NCI-H2196 treated with DMSO at 0.1 percent for 48 hours (cell line): ENCODE data around the gene WTAP.

Source experiments
- DNase-seq: peaks from one replicate; lab custom pipeline; 2025; ENCODE audit not compliant: unreplicated experiment; lab: John Stamatoyannopoulos, UW

WTAP gene

DNA sequence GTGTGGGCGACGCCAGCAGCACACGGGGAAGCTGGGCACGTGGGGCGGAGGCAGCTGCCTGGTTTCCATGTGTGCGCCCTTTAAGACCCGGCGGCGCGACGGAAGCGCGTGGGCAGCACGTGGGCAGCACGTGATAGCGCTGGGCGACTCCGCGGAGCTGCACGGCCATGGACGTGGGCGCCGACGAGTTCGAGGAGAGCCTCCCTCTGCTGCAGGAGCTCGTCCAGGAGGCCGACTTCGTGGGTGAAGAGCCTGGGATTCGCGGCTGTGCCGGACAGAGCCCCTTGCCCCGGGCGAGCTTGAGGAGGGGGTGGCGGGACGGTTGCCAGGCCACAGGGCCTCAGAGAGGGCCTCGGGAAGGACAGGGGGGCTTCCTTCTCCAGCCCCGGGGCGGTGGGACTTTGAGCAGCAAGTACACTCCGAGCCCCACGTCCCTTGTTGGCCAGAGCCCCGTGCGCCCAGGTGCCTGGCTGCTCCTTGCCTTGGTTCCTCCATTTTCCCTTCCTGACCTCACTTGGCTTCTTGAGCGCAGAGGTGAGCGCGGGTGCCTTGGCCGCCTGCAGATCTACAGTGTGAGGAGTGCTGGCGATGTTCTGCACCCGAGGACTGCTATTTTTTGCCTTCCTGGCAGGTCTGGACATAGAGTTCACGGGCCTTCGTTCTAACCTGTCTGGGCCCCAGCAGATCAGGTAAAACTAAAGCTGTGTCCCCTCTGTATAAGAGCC, 73.0 kb downstream of the WTAP start, which contains the start of gene PNLDC1:
TSS of gene PNLDC1 (plus strand) at position 136 of the 725 bp plus-strand sequence. CDS start at position 168, 32 bp downstream.
- no peak for DNase-seq

DNA sequence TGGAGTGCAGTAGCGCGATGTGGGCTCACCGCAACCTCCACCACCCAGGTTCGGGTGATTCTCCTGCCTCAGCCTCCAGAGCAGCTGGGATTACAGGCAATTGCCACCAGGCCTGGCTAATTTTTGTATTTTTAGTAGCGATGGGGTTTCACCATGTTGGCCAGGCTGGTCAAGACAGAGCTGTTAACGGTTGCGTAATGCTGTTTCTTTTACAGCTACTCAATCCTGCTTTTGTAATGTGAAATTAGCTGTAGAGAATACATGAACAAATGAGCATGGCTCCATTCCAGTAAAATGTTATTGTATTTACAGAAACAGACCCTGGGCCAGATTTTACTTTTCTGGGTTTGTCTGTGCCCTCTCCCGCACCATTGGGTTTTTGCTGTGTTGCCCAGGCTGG, 74.6 kb downstream of the WTAP start:
- DNase-seq: no peak

DNA sequence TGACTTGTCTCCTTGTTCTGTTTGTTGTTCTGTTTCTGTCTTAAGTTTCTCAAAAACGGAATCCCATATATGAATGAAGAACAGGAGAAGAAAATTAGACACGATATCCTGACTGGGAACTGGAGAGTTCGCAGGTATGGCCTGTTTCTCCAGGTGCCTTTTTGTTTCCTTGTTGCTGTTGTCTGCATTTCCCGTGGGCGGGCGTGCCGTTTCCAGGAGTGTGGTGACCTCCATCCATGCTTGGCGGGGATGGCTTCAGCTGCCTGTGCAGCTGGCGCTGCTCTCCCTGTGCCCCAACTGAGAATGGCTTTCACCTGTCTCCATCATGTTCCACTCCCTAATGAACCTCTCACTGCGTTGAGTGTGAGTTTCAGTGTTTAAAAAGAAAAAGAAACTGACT, 77.2 kb downstream of the WTAP start:
- DNase-seq: no peak

DNA sequence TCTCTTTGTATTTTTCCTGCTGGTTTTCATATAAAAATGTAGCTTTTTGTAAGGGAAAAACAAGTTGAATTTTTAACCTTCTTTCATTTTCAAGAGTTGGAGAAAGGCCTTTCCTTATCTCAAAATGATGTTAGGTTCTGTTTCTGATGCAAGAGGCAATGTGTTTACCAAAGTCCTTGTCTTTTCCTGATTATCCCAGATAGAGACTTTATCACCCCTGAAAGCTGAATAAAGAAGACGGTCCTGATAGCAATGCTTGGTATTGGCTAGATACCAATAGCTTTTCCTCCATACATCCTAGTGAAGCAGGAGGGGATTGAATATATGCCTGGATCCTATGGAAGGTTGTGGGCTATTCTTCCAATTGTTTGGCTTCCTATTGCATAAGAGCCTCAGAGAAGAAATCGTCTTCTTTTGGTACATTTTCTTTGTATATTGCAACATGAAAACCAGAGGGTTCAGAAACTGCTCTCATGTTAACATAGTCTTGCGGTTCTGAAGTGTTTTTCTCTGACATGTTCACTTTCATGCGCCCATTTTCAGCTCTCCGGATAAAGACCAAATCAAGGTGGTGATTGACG, 78.2 kb downstream of the WTAP start:
- DNase-seq: no peak
